Medulla oblongata (tissue), 1 donor: ENCODE data around the gene CDRT4.
A peak's percentile ranks its signal among the peaks of the same experiment; 100 is the strongest.
"Not testable (repeated sequence)": the region's sequence is repeated elsewhere in the genome, so short reads cannot be mapped to it uniquely, and the experiment has no call there.

ENCODE experiments used
- DNase-seq: peaks from one replicate; pipeline ENCODE4 v3.0.0-alpha.2; 2015; ENCODE audit errors: extremely low spot score

CDRT4 gene

GRCh38 chr17:15456972-15457722, 10.3 kb downstream of the CDRT4 start:
- peak; percentile 90 for DNase-seq

GRCh38 chr17:15456496-15456895, 10.9 kb downstream of the CDRT4 start:
- peak; percentile 39 for DNase-seq

- DNase-seq = no peak
Observed at GRCh38 chr17:15454346-15454745, 13.1 kb downstream of the CDRT4 start.

- DNase-seq = peak; percentile 77
Observed at GRCh38 chr17:15453782-15454181, 13.6 kb downstream of the CDRT4 start.

GRCh38 chr17:15453246-15453645, 14.2 kb downstream of the CDRT4 start:
- peak; percentile 23 for DNase-seq

GRCh38 chr17:15452746-15453145, 14.7 kb downstream of the CDRT4 start:
- DNase-seq = no peak

- no peak for DNase-seq
Observed at GRCh38 chr17:15451680-15452079, 15.7 kb downstream of the CDRT4 start.

GRCh38 chr17:15448580-15448956, 18.9 kb downstream of the CDRT4 start:
- no peak for DNase-seq

GRCh38 chr17:15447928-15448579, 19.4 kb downstream of the CDRT4 start:
- no peak for DNase-seq

GRCh38 chr17:15446036-15446435, 21.4 kb downstream of the CDRT4 start:
- DNase-seq = no peak

GRCh38 chr17:15444805-15445204, 22.6 kb downstream of the CDRT4 start:
- no peak for DNase-seq

GRCh38 chr17:15442311-15443180, 24.9 kb downstream of the CDRT4 start:
- peak; percentile 90 for DNase-seq

GRCh38 chr17:15441315-15441714, 26.1 kb downstream of the CDRT4 start:
- DNase-seq = no peak

GRCh38 chr17:15440347-15440746, 27.1 kb downstream of the CDRT4 start:
- DNase-seq = no peak

GRCh38 chr17:15439205-15439985, 28.0 kb downstream of the CDRT4 start:
- not testable (repeated sequence) for DNase-seq

- no peak for DNase-seq
Observed at GRCh38 chr17:15438491-15439105, 28.8 kb downstream of the CDRT4 start.

- DNase-seq = no peak
Observed at GRCh38 chr17:15437303-15437635, 30.2 kb downstream of the CDRT4 start.

- peak; percentile 64 for DNase-seq
Observed at GRCh38 chr17:15436473-15437302, 30.7 kb downstream of the CDRT4 start.

GRCh38 chr17:15434956-15435355, 32.5 kb downstream of the CDRT4 start:
- no peak for DNase-seq

GRCh38 chr17:15432807-15433611, 34.4 kb downstream of the CDRT4 start:
- no peak for DNase-seq
